Left colon (tissue), 2 donors: Measurements from ENCODE around the gene RNF169. TPM values are rescaled to one million over a fixed set of nuclear protein-coding genes. Genes with fewer than 3 reads are reported as not detected.
A peak's percentile ranks its signal among the peaks of the same experiment; 100 is the strongest.

ENCODE experiments used
- ATAC-seq: fragments of 200-7000 bp; cut with Tn5 transposase; one replicate; pipeline ENCODE4 v1.9.1; 2020; ENCODE audit warnings: mild to moderate bottlenecking, moderate library complexity
- DNase-seq, 2 donors: peaks; one replicate each; pipeline ENCODE4 v3.0.0-alpha.2; 2020
- intact Hi-C, 2 donors: fragments of 100-400 bp; cut with DNase I in 1 of 2; cut with micrococcal nuclease in 1 of 2; formaldehyde crosslinking; loops; one replicate each; pipeline versions ENCODE4 v1.11.2 to v1.14.0; 2022; cut with DNase I, micrococcal nuclease
- long read RNA-seq: library from polyadenylated mRNA; unstranded; transcript quantifications from one replicate; pipeline ENCODE4 v2.0.0, GENCODE V29; 2021
- total RNA-seq, 2 donors: library from RNA; stranded (reverse); fragmentation: NEBNext Ultra II Directional; extraction: Animal tissue kit (Norgen Biotek cat#: 25700); gene quantifications; one replicate each; pipeline ENCODE4 v1.2.1, GENCODE V29; 2021
- donor health status: DM: no; HTN: no; CAD: no.
- donor health status: DM: yes; HTN: yes; CAD: no.

Gene RNF169
- total RNA-seq = 10 to 100 TPM; 11.2 to 12.6 TPM
- long read RNA-seq, full-length matches to known transcripts = 1 of 7 reads
- long read RNA-seq, partial matches to known transcripts = 0 of 7 reads
- long read RNA-seq, other reads (novel, unspliced or antisense) = 6 of 7 reads

GRCh38 chr11:74748211-74749126, at the start of gene RNF169:
RNF169 (plus strand) TSS chr11:74748849; CDS start chr11:74748881, 32 bp downstream.
- intact Hi-C loops = loop anchor here in 1 of 2 donors (10.0 kb wide), 2 partner anchors 284 to 354 kb away; partner anchors contain the start of genes KCNE3 and PGM2L1
- ATAC-seq (peak; percentile 96), DNase-seq (peak; percentile 93 to 95)

GRCh38 chr11:74699615-74700396, 48.8 kb upstream of the RNF169 start:
- intact Hi-C loops = no loop called here
- DNase-seq = no peak
- ATAC-seq = no peak

GRCh38 chr11:74701351-74701750, 47.3 kb upstream of the RNF169 start:
- DNase-seq (no peak), ATAC-seq (no peak)
- intact Hi-C loops = no loop called here

GRCh38 chr11:74702383-74703007, 46.2 kb upstream of the RNF169 start:
- ATAC-seq (peak; percentile 87), DNase-seq (peak in 1 of 2 donors; percentile 59)
- intact Hi-C loops = no loop called here

- ATAC-seq = no peak
- intact Hi-C loops = no loop called here
- no peak for DNase-seq
Measured at GRCh38 chr11:74703211-74703610, 45.4 kb upstream of the RNF169 start.

- DNase-seq (no peak), ATAC-seq (no peak)
- intact Hi-C loops = no loop called here
Measured at GRCh38 chr11:74707182-74707581, 41.5 kb upstream of the RNF169 start.

GRCh38 chr11:74707602-74708510, 40.8 kb upstream of the RNF169 start:
- ATAC-seq (peak; percentile 60), DNase-seq (no peak)
- intact Hi-C loops = no loop called here

- intact Hi-C loops = no loop called here
- ATAC-seq (no peak), DNase-seq (no peak)
Measured at GRCh38 chr11:74709175-74709574, 39.5 kb upstream of the RNF169 start.

GRCh38 chr11:74710281-74710938, 38.2 kb upstream of the RNF169 start:
- no peak for ATAC-seq
- intact Hi-C loops = no loop called here
- no peak for DNase-seq

GRCh38 chr11:74713686-74714085, 35.0 kb upstream of the RNF169 start:
- DNase-seq (no peak), ATAC-seq (no peak)
- intact Hi-C loops = no loop called here

GRCh38 chr11:74714904-74715303, 33.7 kb upstream of the RNF169 start:
- intact Hi-C loops = no loop called here
- no peak for ATAC-seq
- no peak for DNase-seq

GRCh38 chr11:74717221-74717969, 31.3 kb upstream of the RNF169 start:
- no peak for DNase-seq
- intact Hi-C loops = no loop called here
- no peak for ATAC-seq

- ATAC-seq = no peak
Measured at GRCh38 chr11:74719011-74719410, 29.6 kb upstream of the RNF169 start.

GRCh38 chr11:74720596-74721478, 27.8 kb upstream of the RNF169 start:
- intact Hi-C loops = no loop called here
- DNase-seq (peak; percentile 57 to 77), ATAC-seq (peak; percentile 26)

More at GRCh38 chr11:74719011-74719410, 29.6 kb upstream of the RNF169 start:
- no peak for DNase-seq
- intact Hi-C loops = no loop called here

- intact Hi-C loops = no loop called here
- no peak for DNase-seq
- ATAC-seq = no peak
Measured at GRCh38 chr11:74721479-74721835, 27.2 kb upstream of the RNF169 start.

- no peak for DNase-seq
- intact Hi-C loops = no loop called here
Measured at GRCh38 chr11:74723511-74723910, 25.1 kb upstream of the RNF169 start.

More at GRCh38 chr11:74723511-74723910, 25.1 kb upstream of the RNF169 start:
- no peak for ATAC-seq
